NT2/D1 (cell line): Measurements from ENCODE around the gene UGGT1.

ENCODE experiments used
- SUZ12 ChIP-seq: IDR thresholded peaks from 2 replicates; pipeline ENCODE4 v1.6.1; 2011; ENCODE audit not compliant: insufficient read length, insufficient read depth; ENCODE audit errors: extremely low read depth
- YY1 ChIP-seq: IDR thresholded peaks from 2 replicates; pipeline ENCODE4 v1.6.1; 2011; ENCODE audit not compliant: insufficient read length, insufficient read depth

GRCh38 chr2:128108166-128108565 lies 17.2 kb downstream of the UGGT1 start:
- no peak for TF ChIP-seq YY1
- TF ChIP-seq SUZ12: no peak
